GM19351 (cell line): ENCODE data around the gene PI4KA.
"Not testable (repeated sequence)": the region's sequence is repeated elsewhere in the genome, so short reads cannot be mapped to it uniquely, and the experiment has no call there.

Experiments used
- ATAC-seq: cut with Tn5 transposase; IDR thresholded peaks from one replicate; pipeline ENCODE4 v1.9.1; 2021; ENCODE audit warnings: mild to moderate bottlenecking, moderate library complexity; ENCODE audit not compliant: unreplicated experiment

The PI4KA gene

DNA sequence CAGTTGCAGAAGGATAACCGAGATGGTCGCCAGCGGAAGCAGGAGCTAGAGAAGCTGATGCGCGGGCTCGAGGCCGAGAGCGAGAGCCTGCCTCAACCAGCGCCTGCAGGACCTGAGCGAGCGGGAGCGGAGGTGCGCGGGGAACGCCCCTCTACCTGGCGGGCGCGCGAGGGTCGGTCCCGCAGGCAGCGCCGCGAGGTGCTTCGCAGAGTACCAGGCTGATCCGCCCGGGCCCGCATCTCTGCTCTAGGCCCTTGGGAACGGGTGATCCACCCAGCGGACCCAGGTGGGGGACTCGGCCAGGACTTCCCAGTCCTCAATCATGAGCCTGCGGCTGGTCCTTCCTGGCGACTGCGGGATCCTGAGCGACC, 156.5 kb downstream of the PI4KA start:
- ATAC-seq = peak; percentile 9

DNA sequence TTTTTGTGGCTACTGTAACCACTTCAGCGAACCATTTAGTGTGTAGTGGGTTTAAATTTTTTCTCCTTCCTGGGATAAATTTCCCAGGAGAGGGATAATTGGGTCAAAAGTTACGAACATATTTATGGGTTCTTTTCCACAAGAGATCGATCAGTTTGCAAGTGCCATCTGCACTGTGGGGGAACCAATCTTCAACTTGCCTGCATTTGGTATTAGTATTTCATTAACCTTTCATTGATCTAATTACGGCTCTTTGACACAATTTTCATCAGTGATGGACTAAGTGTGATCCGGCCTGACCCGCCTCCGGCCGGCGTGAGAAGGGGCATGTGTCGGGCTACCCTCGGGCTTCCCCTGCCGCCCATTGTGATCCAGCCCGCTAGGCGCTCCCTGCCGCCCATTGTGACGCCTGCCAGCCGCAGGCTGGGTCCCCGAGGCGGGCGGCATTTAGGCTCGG, 156.9 kb downstream of the PI4KA start:
- ATAC-seq = not testable (repeated sequence)

- not testable (repeated sequence) for ATAC-seq
These were observed 158.3 kb downstream of the PI4KA start for GRCh38 chr22:20700347-20700746.

DNA sequence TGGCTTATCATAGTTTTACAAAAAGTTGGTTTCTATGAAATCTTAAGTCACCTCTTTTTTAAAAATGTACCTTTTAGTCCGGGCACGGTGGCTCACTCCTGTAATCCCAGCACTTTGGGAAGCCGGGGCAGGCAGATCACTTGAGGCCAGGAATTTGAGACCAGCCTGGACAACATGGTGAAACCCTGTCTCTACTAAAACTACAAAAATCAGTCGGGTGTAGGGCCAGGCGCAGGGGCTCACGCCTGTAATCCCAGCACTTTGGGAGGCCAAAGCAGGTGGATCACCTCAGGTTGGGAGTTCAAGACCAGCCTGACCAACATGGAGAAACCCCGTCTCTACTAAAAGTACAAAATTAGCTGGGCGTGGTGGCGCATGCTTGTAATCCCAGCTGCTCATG, 158.8 kb downstream of the PI4KA start:
- not testable (repeated sequence) for ATAC-seq

- ATAC-seq = not testable (repeated sequence)
These were observed 161.0 kb downstream of the PI4KA start for GRCh38 chr22:20697481-20698113.

DNA sequence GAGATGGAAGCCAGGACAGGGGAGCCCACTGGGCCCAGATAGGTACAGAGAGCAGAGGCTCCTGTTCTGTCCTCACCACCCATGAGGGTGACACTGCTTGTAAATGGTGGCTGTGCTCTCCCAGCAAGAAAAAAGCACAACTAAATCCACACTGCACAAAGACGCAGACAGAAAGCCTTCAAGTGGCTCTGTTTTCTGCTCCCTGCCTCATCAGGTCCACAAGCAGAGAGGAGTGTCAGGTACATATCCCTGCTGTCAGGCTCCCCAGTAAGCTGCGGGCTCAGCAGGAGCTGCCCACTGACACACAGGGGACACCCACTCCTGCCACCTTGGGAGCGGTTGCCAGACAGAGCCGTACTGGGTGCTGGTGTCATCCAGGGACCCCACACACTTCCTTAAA, 162.6 kb downstream of the PI4KA start:
- not testable (repeated sequence) for ATAC-seq

DNA sequence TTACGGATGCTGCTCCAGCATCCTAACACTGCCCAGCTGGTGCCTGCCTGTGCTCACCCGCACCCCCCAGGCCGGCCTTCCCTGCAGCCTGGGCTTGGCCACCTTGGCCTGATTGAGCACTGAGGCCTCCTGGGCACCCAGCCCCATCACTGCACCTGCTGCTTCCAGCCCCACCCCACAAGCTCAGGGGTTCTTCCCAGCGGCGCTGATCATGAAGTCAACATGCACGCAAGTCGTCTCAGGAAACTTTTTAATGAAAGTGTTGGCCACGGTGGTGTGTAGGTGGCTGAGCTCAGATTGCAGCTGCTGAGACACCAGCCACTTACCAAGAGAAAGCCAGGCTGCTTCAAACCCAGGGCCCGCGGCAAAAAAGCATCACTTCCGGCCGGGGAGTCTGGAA, 163.4 kb downstream of the PI4KA start:
- ATAC-seq = not testable (repeated sequence)

GRCh38 chr22:20694256-20694655, 164.4 kb downstream of the PI4KA start:
- ATAC-seq = not testable (repeated sequence)

- ATAC-seq = not testable (repeated sequence)
These were observed 165.7 kb downstream of the PI4KA start for GRCh38 chr22:20692926-20693325.

GRCh38 chr22:20690586-20691317, 167.9 kb downstream of the PI4KA start:
- not testable (repeated sequence) for ATAC-seq

DNA sequence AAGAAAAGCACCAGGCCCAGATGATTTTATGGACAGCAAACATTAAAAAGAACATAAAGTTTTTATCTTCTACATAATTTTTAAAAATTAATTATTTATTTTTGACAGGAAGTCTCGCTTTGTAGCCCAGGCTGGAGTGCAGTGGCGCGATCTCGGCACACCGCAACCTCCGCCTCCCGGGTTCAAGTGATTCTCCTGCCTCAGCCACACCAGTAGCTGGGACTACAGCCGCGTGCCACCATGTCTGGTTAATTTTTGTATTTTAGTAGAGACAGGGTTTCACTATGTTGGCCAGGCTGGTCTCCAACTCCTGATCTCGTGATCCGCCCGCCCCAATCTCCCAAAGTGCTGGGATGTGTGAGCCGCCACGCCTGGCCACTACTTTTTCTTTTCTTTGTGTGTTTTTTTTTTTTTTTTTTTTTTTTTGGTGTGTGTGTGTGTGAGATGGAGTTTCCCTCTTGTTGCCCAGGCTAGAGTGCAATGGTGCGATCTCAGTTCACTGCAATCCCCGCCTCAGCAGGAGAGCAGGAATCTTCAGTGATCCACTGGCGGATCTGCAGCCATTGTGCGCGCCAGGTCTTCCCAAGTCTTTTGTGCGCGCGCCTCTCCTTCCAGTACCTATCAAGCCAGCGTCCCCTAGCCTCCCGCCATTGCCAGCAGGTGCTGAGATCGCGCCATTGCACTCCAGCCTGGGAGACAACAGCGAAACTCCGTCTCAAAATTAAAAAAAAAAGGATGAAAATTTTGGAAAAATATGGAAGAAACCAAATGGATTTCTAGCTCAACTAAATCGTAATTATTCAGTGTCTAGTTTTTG, 171.0 kb downstream of the PI4KA start:
- ATAC-seq = not testable (repeated sequence)

- not testable (repeated sequence) for ATAC-seq
These were observed 172.8 kb downstream of the PI4KA start for GRCh38 chr22:20685764-20686163.

DNA sequence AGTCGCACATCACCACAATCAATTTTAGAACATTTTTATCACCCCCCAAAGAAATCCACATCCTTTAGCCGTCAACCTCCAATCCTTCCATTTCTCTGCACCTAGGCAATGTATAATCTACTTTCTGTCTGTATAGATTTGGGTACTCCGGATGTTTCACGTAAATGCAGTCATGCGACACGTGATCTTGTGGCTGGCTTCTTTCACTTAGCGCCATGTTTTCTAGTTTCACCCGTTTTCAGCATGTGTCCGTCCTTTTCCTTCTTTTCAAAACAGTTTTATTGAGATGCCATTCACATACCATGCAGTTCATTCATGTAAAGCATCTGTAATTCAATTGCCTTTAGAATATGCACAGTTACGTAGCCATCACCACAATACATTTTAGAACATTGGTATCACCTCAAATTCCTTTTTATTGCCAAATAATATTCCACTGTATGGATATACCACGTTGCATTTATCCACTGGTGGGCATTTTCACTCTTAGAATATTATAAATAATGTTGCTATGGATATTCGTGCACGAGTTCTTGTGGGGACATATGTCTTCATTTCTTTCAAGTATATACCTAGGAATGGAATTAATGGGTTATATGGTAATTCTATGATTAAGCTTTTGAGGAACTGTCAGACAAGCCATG, 179.7 kb downstream of the PI4KA start:
- not testable (repeated sequence) for ATAC-seq

GRCh38 chr22:20677684-20678242, 180.8 kb downstream of the PI4KA start:
- ATAC-seq = no peak

- not testable (repeated sequence) for ATAC-seq
These were observed 183.0 kb downstream of the PI4KA start for GRCh38 chr22:20675613-20676012.

DNA sequence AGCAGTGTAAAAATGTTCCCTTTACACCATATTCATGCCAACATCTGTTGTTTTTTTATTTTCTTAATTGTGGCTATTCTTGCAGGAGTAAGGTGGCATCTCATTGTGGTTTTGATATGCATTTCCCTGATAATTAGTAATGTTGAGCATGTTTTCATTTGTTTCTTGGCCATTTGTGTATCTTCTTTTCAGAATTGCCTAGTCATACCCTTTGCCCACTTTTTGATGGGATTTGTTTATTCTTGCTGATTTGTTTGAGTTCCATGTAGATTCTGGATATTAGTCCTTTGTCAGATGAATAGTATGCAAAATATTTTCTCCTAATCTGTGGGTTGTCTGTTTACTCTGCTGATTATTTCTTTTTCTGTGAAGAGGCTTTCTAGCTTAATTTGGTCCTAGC, 183.6 kb downstream of the PI4KA start:
- ATAC-seq = no peak

GRCh38 chr22:20673295-20674195, 185.1 kb downstream of the PI4KA start:
- no peak for ATAC-seq

GRCh38 chr22:20672732-20673131, 185.9 kb downstream of the PI4KA start:
- ATAC-seq = no peak

DNA sequence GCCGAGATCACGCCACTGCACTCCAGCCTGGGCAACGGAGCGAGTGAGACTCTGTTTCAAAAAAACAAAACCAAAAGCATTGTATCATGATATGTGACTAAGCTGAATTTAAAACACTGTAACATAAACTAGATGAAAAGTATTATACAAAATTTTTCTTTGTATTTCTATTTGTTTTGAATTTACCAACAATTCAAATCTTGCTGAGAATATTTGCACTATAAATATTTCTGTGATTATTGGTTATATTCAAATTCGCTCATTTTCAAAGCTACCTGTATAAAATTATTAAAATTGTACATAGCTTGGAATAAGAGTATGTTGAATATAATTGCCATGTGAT, 186.6 kb downstream of the PI4KA start:
- ATAC-seq = no peak
